ENCODE data around the gene OSBPL8. TPM values are rescaled to one million over a fixed set of nuclear protein-coding genes. Genes with fewer than 3 reads are reported as not detected.

The OSBPL8 gene
- total RNA-seq, 4 donors from 2014 or later, result 50.0 to 55.0 (median 54.7) TPM

DNA sequence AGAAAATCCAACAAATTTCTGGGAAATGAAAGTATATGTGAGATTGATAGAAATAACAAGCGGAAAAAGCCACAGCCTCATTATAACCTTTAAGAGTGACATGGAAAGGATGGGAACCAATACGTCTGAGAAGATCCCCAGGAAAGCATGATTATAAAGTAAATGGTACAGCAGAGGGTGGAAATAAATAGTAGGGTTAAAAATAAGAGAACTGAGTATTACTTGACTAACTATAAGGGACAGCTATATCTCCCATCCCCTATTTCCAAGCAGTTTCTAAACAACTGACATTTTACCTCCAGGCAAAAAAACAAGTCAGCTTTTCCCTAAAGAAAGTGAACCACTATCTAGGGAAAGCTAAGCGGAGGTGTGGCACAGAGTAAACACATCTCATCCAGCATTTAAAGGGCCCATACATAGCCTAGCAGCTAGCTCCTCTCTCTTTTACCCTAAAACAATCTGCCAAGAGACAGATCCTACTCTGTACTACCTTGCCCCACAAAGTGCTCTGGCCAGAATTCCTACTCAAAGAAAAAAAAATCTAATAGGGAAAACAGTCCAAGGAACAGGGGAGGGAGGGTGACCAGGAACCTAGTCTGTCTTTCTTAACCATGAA is 11.2 kb downstream of the OSBPL8 start:
- Histone ChIP-seq H3K4me3 (no peak overlapping the region), H3K9me3 (no peaks in the 10 kb centered on the region), H3K36me3 (no peaks in the 10 kb centered on the region), H3K4me1 (peaks cover 26 to 38% (median 30%) of the 10 kb centered on the region in 4 donors), H3K27me3 (no peaks in the 10 kb centered on the region), H3K27ac (replicated peaks in 1 of 4) (no peak overlapping the region)
- WGBS, result 89% methylated on average over 3 of the region's 3 CpGs
- intact Hi-C loops (cut with DNase I), result no loop called here
- DNase-seq (ENCODE audit: extremely low spot score), result no peak
- TF ChIP-seq EP300 (IDR thresholded peaks at IDR 0.05) (no peak), POLR2A (IDR thresholded peaks at IDR 0.05; ENCODE audit: low read depth) (no peak), POLR2AphosphoS5 (IDR thresholded peaks at IDR 0.05) (no peak)
- TF ChIP-seq, protein P1, sequence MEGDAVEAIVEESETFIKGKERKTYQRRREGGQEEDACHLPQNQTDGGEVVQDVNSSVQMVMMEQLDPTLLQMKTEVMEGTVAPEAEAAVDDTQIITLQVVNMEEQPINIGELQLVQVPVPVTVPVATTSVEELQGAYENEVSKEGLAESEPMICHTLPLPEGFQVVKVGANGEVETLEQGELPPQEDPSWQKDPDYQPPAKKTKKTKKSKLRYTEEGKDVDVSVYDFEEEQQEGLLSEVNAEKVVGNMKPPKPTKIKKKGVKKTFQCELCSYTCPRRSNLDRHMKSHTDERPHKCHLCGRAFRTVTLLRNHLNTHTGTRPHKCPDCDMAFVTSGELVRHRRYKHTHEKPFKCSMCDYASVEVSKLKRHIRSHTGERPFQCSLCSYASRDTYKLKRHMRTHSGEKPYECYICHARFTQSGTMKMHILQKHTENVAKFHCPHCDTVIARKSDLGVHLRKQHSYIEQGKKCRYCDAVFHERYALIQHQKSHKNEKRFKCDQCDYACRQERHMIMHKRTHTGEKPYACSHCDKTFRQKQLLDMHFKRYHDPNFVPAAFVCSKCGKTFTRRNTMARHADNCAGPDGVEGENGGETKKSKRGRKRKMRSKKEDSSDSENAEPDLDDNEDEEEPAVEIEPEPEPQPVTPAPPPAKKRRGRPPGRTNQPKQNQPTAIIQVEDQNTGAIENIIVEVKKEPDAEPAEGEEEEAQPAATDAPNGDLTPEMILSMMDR (IDR thresholded peaks at IDR 0.05), result no peak

DNA sequence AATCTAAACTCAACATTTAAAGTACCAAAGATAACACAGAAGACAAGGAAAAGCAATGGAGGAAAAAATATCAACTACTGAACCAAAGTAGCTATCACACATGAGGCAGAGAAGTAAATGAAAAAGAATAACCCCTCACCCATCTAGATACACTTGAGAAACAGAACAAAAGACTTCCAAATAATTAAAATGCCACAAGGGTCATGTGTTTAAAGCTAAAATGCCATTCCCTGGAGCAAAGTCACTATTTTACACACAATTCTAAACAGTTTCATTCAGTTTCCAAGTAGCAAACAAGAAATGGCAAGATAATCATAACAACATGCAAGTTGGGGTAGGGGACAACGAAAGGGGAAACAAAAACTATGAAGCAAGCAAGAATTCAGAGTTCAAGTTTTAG is 12.0 kb downstream of the OSBPL8 start:
- no peaks in the 10 kb centered on the region for H3K27me3 ChIP-seq
- no peak overlapping the region for H3K4me3 ChIP-seq
- peaks cover 25 to 36% (median 29%) of the 10 kb centered on the region in 4 donors for H3K4me1 ChIP-seq
- intact Hi-C loops (cut with DNase I), result no loop called here
- H3K9me3 ChIP-seq, result no peaks in the 10 kb centered on the region
- no peak for DNase-seq (ENCODE audit: extremely low spot score)
- H3K36me3 ChIP-seq, result no peaks in the 10 kb centered on the region
- WGBS, result 65% methylated on average over 1 of the region's 1 CpG
- H3K27ac ChIP-seq (replicated peaks in 1 of 4), result no peak overlapping the region
- TF ChIP-seq EP300 (IDR thresholded peaks at IDR 0.05) (no peak), POLR2A (IDR thresholded peaks at IDR 0.05; ENCODE audit: low read depth) (no peak), POLR2AphosphoS5 (IDR thresholded peaks at IDR 0.05) (no peak)
- TF ChIP-seq, protein P1 (IDR thresholded peaks at IDR 0.05), result no peak

DNA sequence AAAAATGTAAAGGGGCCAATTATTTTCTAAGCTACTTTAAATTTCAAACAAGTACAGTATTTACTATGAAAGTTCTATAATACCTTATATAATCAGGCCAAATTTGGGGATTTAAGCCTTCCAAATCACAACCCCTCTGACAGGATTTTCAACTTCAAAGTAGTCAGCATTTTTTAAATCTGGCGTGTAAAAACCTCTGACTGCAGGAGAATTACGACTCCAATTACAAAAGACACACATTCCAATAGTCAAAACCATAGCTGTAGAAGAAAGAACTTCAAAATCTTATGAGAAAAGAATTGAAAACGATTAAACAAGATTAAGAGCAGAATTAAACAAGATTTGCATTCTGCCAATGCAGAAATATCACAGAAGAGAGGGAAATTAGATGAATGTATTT is 12.7 kb downstream of the OSBPL8 start:
- TF ChIP-seq POLR2A (IDR thresholded peaks at IDR 0.05; ENCODE audit: low read depth) (no peak), POLR2AphosphoS5 (IDR thresholded peaks at IDR 0.05) (no peak), EP300 (IDR thresholded peaks at IDR 0.05) (no peak)
- TF ChIP-seq, protein P1 (IDR thresholded peaks at IDR 0.05), result no peak
- Histone ChIP-seq H3K4me1 (peaks cover 25 to 31% (median 28%) of the 10 kb centered on the region in 4 donors), H3K27me3 (no peaks in the 10 kb centered on the region), H3K27ac (replicated peaks in 1 of 4) (no peak overlapping the region), H3K9me3 (no peaks in the 10 kb centered on the region), H3K36me3 (no peaks in the 10 kb centered on the region), H3K4me3 (no peak overlapping the region)
- 86% methylated on average over 3 of the region's 3 CpGs for WGBS
- DNase-seq (ENCODE audit: extremely low spot score), result no peak
- intact Hi-C loops (cut with DNase I), result no loop called here

DNA sequence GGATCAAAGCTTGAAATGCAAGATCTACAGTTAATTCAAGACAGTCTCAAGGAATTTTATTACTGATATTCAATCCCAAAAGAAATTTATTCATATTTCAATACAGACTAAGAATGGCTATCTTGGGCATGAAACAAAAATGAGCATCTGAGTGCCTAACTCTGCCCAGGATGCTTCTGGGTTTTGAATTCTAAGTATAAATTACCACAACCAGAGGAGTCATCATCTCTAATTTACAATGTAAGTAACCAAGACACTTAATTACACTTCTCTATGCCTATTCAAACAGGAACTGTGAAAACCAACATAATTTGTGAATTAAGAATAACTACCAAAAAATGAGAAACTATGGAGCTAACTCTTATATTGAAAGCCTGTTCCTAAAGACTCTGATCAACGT is 14.1 kb downstream of the OSBPL8 start:
- DNase-seq (ENCODE audit: extremely low spot score), result no peak
- Histone ChIP-seq H3K4me1 (peaks cover 22 to 31% (median 26%) of the 10 kb centered on the region in 4 donors), H3K27ac (replicated peaks in 1 of 4) (no peak overlapping the region), H3K36me3 (no peaks in the 10 kb centered on the region), H3K9me3 (no peaks in the 10 kb centered on the region), H3K4me3 (no peak overlapping the region), H3K27me3 (no peaks in the 10 kb centered on the region)
- intact Hi-C loops (cut with DNase I), result no loop called here
- TF ChIP-seq EP300 (IDR thresholded peaks at IDR 0.05) (no peak), POLR2AphosphoS5 (IDR thresholded peaks at IDR 0.05) (no peak), POLR2A (IDR thresholded peaks at IDR 0.05; ENCODE audit: low read depth) (no peak)
- TF ChIP-seq, protein P1 (IDR thresholded peaks at IDR 0.05), result no peak
- 76% methylated on average over 1 of the region's 1 CpG for WGBS

Measured in esophagus muscularis mucosa (tissue), 4 donors.